ENCODE results near the gene ACAD8.

DNA sequence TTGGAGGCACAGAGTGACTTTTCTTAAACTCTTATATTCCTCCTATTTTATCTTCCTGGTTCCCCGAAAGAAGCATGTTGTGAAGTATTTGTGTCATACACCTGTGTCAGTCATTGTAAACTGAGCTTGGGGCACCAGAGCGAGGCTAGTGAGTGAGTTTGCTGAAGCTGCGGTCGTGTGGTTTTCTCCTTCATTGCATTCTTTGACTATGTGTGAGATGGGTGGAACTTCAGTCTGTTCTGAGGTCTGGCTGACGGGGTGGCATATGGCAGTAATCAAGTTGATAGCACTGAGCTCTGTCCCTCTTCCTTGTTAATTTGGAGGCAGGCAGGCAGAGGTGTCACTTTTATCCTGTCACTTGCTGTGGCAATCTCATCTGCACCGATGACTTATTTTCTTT lies 24.7 kb upstream of the ACAD8 start:
- TF ChIP-seq, protein P1, sequence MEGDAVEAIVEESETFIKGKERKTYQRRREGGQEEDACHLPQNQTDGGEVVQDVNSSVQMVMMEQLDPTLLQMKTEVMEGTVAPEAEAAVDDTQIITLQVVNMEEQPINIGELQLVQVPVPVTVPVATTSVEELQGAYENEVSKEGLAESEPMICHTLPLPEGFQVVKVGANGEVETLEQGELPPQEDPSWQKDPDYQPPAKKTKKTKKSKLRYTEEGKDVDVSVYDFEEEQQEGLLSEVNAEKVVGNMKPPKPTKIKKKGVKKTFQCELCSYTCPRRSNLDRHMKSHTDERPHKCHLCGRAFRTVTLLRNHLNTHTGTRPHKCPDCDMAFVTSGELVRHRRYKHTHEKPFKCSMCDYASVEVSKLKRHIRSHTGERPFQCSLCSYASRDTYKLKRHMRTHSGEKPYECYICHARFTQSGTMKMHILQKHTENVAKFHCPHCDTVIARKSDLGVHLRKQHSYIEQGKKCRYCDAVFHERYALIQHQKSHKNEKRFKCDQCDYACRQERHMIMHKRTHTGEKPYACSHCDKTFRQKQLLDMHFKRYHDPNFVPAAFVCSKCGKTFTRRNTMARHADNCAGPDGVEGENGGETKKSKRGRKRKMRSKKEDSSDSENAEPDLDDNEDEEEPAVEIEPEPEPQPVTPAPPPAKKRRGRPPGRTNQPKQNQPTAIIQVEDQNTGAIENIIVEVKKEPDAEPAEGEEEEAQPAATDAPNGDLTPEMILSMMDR (IDR thresholded peaks at IDR 0.05), result no peak
- TF ChIP-seq POLR2A (IDR thresholded peaks at IDR 0.05), result no peak
- no peak for TF ChIP-seq POLR2AphosphoS5 (IDR thresholded peaks at IDR 0.05)
